HCEC 1CT (cell line): ENCODE data around the gene PLD5.
"Not testable (repeated sequence)": the region's sequence is repeated elsewhere in the genome, so short reads cannot be mapped to it uniquely, and the experiment has no call there.

Source experiments
- DNase-seq: peaks from one replicate; pipeline ENCODE4 v3.0.0-alpha.2; 2017

Gene PLD5

DNA sequence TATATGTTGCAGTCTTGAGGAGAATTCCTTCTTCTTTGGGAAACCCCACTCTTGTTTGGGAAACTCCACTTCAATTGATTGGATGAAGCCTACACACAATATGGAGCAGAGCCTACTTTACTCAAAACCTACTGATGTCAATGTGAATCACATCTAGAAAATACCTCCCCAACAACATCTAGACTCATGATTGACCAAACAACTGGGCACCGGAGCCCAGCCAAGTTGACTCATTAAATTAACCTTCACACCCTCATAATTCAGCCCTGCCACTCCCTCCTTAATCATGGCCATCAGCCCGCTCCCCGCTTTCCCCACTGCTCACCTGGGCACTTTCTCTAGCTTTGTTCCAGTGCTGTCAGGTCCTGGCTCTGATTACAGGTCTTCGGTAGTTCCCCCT is 317.5 kb downstream of the PLD5 start:
- no peak for DNase-seq

- DNase-seq, result no peak
Measured at GRCh38 chr1:242205622-242206489, 318.6 kb downstream of the PLD5 start.

- DNase-seq, result no peak
Measured at GRCh38 chr1:242203262-242203661, 321.2 kb downstream of the PLD5 start.

GRCh38 chr1:242201090-242201489 is 323.4 kb downstream of the PLD5 start:
- DNase-seq, result no peak

DNA sequence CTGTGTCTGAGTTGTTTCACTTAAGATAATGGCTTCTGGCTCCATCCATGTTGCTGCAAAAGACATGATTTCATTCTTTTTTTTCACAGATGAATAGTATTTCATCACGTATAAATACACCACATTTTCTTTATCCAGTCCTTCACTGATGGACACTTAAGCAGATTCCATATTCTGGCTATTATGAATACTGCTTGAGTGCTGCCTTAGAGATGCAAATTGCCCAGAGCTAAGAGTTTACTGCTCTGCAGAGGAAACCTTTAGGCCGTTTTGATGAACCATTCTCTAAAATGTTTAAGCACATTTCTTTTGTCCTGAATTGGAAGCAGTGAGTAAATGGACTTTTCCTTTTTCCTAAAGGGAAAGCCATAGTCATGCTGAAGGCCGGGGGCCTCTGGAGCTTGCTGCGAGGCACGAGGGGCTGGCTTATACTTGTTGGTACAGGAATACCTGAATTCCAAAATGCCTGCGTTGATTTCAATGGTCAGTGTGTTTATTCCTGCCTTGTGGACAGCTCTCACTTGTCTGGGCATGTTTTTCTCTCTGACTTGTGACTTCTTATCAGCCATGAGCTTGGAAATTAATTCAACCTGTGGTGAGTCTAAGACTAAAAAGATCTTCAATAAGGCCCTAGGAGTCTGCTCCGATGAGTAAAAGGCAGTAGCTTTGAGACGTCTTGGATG is 324.6 kb downstream of the PLD5 start:
- no peak for DNase-seq

- DNase-seq, result no peak
Measured at GRCh38 chr1:242197907-242198820, 326.3 kb downstream of the PLD5 start.

- DNase-seq, result no peak
Measured at GRCh38 chr1:242196914-242197313, 327.6 kb downstream of the PLD5 start.

DNA sequence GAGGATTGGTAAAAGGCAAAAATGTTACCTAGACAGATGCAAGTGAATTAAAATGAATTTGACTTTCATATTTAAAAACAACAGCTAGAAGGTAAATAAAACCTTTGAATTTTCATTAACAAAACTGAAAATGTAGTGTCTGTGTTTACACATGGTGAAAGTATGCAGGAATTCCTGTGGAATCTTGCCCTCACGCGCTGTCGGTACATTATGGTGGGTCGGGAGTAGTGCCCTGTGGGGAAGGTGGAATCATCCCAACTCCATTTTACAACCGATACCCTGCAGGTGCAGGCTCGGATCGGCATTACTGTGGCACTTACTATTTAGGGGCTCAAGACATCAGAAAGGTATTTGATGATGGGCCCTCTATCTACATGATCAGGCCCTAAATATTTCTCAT is 328.4 kb downstream of the PLD5 start:
- no peak for DNase-seq

GRCh38 chr1:242189591-242189990 is 334.9 kb downstream of the PLD5 start:
- no peak for DNase-seq

- no peak for DNase-seq
Measured at GRCh38 chr1:242187816-242188215, 336.7 kb downstream of the PLD5 start.

DNA sequence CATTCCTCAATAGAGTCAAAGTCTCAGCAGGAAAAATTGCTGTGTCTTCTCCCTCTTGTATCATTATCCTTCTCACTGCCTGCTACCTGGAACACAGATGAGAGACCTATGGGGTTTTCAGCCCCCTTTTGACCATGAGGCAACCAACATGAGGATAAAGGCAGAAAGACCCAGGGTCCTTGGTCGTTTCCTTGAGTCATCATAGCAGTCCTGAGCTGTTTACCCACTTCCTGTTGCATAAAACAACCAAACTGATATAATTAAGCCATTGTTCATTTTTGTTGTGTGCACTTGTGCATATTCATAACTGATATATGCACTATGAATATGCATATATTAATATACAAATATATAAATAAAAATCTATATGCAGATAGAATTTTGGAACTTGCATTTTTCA is 337.3 kb downstream of the PLD5 start:
- no peak for DNase-seq

DNA sequence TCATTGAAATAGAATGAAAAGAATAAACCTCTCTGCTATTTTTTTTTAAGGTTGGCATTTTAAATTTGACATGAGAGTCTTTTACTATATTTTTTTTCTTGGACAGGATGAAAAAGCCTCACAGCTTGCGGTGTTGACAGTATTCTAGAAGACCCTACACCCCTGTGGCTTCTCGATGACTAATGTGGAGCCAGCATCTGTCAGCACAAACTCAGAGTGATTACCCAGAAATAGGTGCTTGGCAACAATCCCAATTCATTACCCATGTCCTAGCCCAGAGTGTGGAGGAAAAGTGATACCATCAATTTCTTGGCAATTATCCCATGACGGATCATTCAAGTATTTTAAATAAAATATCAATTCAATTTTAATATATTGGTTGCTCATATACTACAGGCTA is 338.8 kb downstream of the PLD5 start:
- no peak for DNase-seq

DNA sequence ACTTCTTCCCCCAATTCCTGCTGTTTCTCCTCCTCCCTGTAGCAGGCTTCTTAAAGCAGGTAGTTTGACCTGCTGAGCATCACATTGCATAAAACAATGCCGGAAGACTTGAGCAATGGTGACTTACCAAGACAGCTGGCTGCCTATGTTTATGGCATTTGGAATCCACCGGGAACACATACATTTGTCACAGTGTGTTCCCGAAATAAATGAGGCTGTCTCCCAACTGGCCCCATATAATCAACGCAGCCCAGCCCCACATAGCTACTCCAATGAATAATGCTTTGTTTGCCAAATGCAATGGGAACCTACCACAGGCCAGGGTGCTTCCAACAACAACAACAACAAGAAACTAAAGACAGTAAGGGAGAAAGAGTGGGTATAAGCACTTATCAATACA is 339.5 kb downstream of the PLD5 start:
- no peak for DNase-seq

DNA sequence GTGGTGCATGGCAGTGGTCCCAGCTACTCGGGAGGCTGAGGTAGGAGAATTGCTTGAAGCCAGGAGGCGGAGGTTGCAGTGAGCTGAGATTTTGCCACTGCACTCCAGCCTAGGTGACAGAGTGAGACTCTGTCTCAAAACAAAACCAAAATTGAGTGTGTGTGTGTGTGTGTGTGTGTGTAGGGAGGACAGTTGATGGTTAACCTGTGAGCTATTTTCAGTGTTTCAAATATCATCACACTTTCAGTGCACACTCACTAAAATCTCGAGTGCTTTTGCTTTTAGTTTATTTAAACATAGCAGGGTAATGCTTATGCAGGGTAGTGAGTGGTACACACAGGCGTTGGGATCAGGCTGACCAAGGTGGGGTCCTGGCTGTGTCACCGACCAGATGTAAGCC is 344.7 kb downstream of the PLD5 start:
- DNase-seq, result not testable (repeated sequence)

DNA sequence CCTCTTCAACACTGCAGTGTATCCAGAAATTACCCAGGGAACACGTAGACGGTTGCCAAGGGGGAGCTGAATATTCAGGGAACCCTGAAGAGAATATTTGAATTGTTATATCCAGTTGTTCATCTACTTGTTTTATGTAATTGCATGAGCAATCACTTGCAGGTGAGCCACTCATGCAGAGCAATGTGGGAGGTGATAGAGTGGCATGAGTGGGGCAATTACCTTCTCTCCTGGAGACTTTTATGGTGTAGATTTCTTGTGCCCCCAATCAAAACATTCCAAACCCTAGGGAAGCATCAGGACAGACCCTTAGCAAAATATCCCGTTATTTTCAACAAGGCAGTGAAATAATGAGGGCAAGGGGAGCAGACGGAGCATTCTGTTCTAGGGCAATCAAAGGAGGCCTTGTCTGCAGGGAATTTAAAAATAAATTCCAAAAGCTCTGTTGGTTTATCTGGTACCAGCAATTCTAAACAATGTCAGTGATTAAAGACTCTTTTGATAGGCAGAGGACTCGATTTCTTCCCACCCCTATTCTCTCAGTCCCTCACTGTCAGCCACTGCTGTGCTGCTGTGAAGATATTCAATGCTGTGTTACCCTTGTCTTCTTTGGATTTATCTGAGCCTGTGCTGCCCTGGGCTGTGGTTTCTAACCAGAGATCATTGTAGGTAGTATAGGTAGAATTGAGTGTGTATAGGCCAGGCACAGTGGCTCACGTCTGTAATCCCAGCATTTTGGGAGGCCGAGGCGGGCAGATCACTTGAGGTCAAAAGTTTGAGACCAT is 345.4 kb downstream of the PLD5 start:
- DNase-seq, result no peak

DNA sequence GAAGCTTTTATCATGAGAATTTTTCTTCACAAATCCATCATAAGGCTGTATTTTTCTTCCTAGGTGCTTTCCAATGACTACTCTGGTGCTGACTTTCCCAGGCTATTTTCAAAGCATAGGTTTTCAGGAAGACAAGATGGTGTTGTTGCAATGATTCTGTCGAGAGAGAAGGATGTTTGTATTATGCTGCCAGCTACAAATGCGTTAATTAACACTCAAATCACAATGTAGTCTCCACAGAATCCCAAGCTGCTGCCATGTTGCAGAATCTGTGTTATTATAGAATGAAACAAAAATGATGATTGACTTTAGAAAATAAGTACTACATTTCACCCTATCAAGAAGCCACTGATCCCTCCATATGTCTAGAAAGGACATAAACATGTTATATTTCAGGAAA is 346.1 kb downstream of the PLD5 start:
- DNase-seq, result no peak

GRCh38 chr1:242162140-242162539 is 362.4 kb downstream of the PLD5 start:
- DNase-seq, result no peak

GRCh38 chr1:242147096-242147976 is 377.2 kb downstream of the PLD5 start:
- DNase-seq, result no peak

DNA sequence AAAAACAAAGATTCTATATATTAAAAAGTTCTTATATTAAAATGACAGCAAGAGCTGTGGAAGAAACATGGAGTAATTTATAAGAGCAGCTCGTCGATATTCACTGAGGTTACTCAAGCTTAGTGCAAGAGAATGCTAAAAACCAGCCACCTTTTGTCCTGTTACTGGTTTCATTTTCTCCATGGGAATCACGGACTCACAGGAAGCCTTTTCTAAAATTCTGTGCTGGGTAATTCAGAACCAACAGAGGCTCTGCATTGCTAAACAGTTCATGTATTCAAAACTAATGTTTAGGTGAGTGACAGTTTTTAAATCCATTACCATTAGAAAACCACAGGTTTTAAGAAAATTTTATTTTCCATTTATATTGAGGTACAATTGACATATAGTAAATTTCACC is 377.8 kb downstream of the PLD5 start:
- DNase-seq, result no peak

DNA sequence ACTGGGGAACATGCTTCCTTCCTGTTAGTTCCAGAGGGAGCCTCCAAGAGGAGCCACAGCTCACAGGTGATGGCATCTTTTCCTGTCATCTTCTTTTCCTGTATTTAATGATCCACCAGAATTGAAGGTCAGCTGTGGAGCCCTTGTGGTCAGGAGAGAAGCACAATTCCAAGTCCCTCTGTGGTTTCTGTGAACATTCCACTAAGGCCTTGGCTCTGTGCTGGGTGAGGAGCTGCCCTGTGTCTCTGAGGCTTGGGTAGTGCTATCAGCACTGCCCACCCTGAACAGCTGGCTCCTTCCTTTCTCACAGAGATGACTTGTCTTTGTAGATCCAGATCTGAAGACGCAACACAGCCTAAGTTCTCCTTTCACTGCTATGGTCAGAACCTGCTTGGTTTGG is 383.7 kb downstream of the PLD5 start:
- no peak for DNase-seq

DNA sequence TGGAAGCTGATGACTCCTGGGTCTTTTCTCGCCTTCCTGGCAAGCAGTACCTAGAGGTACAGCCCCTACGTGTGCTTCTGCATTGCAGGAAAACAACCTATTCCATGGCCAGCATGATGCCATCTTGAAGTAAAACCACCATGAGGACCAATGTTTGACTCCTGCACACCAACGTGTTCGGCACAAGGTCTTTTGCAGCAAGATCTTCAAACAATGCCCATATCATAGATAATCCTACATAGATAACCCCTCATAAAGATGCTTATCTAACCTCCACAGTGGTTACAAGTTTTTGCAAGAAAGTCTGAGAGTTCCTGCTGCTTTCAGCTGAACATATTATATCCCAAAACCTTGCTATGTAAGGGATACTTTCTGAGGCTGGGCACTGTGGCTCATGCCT is 384.5 kb downstream of the PLD5 start:
- DNase-seq, result no peak

- DNase-seq, result no peak
Measured at GRCh38 chr1:242139442-242139841, 385.1 kb downstream of the PLD5 start.
